K562 (cell line): ENCODE results near the gene ENSA. TPM values are rescaled to one million over a fixed set of nuclear protein-coding genes. Genes with fewer than 3 reads are reported as not detected.

Experiments used
- ARHGAP35 ChIP-seq: fragments of 450-650 bp; IDR thresholded peaks from 2 replicates; pipeline ENCODE4 v1.6.1; 2018; ENCODE audit not compliant: partially characterized antibody
- C11orf30 ChIP-seq: fragments of 450-650 bp; IDR thresholded peaks from 2 replicates; pipeline ENCODE4 v1.6.1; 2016; ENCODE audit warnings: low read depth, mild to moderate bottlenecking
- ELF4 ChIP-seq: fragments of 450-650 bp; formaldehyde crosslinking; IDR thresholded peaks from 2 replicates; pipeline ENCODE4 v1.4.0; 2022; ENCODE audit warnings: missing genetic modification characterization
- ETS2 ChIP-seq: IDR thresholded peaks from 2 replicates; pipeline ENCODE4 v1.6.1; 2016; ENCODE audit warnings: borderline replicate concordance, missing genetic modification characterization, mild to moderate bottlenecking, moderate library complexity, missing compliant biosample characterization; ENCODE audit not compliant: poor library complexity, severe bottlenecking
- EZH2 ChIP-seq: IDR thresholded peaks from 2 replicates; pipeline ENCODE4 v1.6.1; 2012; ENCODE audit warnings: low read depth, mild to moderate bottlenecking, inconsistent platforms, low read length, borderline replicate concordance
- FOXP1 ChIP-seq: sonication (generic); formaldehyde crosslinking; IDR thresholded peaks from 2 replicates; pipeline ENCODE4 v1.8.0; 2022; ENCODE audit warnings: mild to moderate bottlenecking, missing genetic modification reagents
- GATAD2B ChIP-seq: fragments of 450-650 bp; IDR thresholded peaks from 2 replicates; pipeline ENCODE4 v1.6.1; 2017; ENCODE audit warnings: mild to moderate bottlenecking, borderline replicate concordance
- GTF2A2 ChIP-seq: IDR thresholded peaks from 2 replicates; pipeline ENCODE4 v1.6.1; 2016; ENCODE audit warnings: mild to moderate bottlenecking, missing genetic modification characterization, missing compliant biosample characterization
- GTF2F1 ChIP-seq: IDR thresholded peaks from 2 replicates; pipeline ENCODE4 v1.6.1; 2011; ENCODE audit warnings: low read depth, low read length, improper control_type of control experiment
- HIVEP1 ChIP-seq: fragments of 250-450 bp; sonication (Bioruptor Pico); IDR thresholded peaks from 2 replicates; pipeline ENCODE4 v1.4.0; 2020; ENCODE audit warnings: mild to moderate bottlenecking
- JUNB ChIP-seq: fragments of 450-650 bp; formaldehyde crosslinking; conservative IDR thresholded peaks from 2 replicates; pipeline ENCODE4 v1.4.0; 2020; ENCODE audit warnings: mild to moderate bottlenecking
- KLF13 ChIP-seq: fragments of 450-650 bp; IDR thresholded peaks from 2 replicates; pipeline ENCODE4 v1.6.1; 2016; ENCODE audit warnings: missing genetic modification characterization, low read depth, mild to moderate bottlenecking, missing compliant biosample characterization, moderate library complexity, borderline replicate concordance
- MAZ ChIP-seq, 2 experiments: fragments of 450-650 bp in 1 of 2; sonication (generic) in 1 of 2; formaldehyde crosslinking; IDR thresholded peaks in 1 of 2; conservative IDR thresholded peaks in 1 of 2; 2 replicates each; pipeline versions ENCODE4 v1.4.0 to v1.5.0; 2020; ENCODE audit warnings: mild to moderate bottlenecking in 1 of 2, missing genetic modification reagents in 1 of 2
- MIER1 ChIP-seq: fragments of 450-650 bp; IDR thresholded peaks from 2 replicates; pipeline ENCODE4 v1.6.1; 2016; ENCODE audit warnings: antibody characterized with exemption, mild to moderate bottlenecking, low read depth
- NR3C1 ChIP-seq: sonication (generic); formaldehyde crosslinking; IDR thresholded peaks from 2 replicates; pipeline ENCODE4 v1.8.1; 2022; ENCODE audit warnings: missing genetic modification reagents
- SNIP1 ChIP-seq: fragments of 450-650 bp; IDR thresholded peaks from 2 replicates; pipeline ENCODE4 v1.7.1; 2017; ENCODE audit warnings: low read depth, mild to moderate bottlenecking
- ZEB2 ChIP-seq: fragments of 450-650 bp; IDR thresholded peaks from 2 replicates; pipeline ENCODE4 v1.6.1; 2016
- ZNF41 ChIP-seq: fragments of 250-450 bp; sonication (Bioruptor Pico); conservative IDR thresholded peaks from 2 replicates; pipeline ENCODE4 v1.4.0; 2020; ENCODE audit warnings: mild to moderate bottlenecking
- ZNF586 ChIP-seq: fragments of 450-650 bp; formaldehyde crosslinking; conservative IDR thresholded peaks from 2 replicates; pipeline ENCODE4 v1.4.0; 2020; ENCODE audit warnings: mild to moderate bottlenecking, moderate library complexity
- ZNF644 ChIP-seq: fragments of 200-800 bp; sonication (Bioruptor generic); IDR thresholded peaks from 2 replicates; pipeline ENCODE4 v1.6.1; 2016; ENCODE audit warnings: low read depth, missing genetic modification characterization, missing compliant biosample characterization
- ZNF785 ChIP-seq: fragments of 250-450 bp; sonication (Bioruptor Pico); IDR thresholded peaks from 2 replicates; pipeline ENCODE4 v1.4.0; 2020; ENCODE audit warnings: mild to moderate bottlenecking
- polyA plus RNA-seq, 8 experiments: library from polyadenylated mRNA; depleted of rRNA in 4 of 8; stranded (reverse) in 5 of 8; unstranded in 3 of 8; fragments of >200 nt; fragmentation: Nextera tagmentation in 2 of 8; fragmentation: Illumina TruSeq in 1 of 8; extraction: Ambion mirVana in 2 of 8; extraction: Trizol in 1 of 8; gene quantifications; 2 replicates each; pipeline versions ENCODE4 v1.2.1 to v1.2.3, GENCODE V29; 2011 to 2014; ENCODE audit warnings: inconsistent platforms in 1 of 8, missing spikeins in 1 of 8
- total RNA-seq, 7 experiments: library from RNA; depleted of rRNA in 6 of 7; stranded (reverse); fragments of >200 nt in 6 of 7; fragmentation: Illumina TruSeq in 2 of 7; extraction: Trizol in 2 of 7; gene quantifications; 2 replicates each; pipeline versions ENCODE4 v1.2.1 to v1.2.3, GENCODE V29; 2011 to 2021; ENCODE audit warnings: low replicate concordance in 1 of 7
- TF ChIP-seq, protein P1 (sequence below): sonication (generic); formaldehyde crosslinking; IDR thresholded peaks from 2 replicates; pipeline ENCODE4 v1.8.1; 2023; ENCODE audit warnings: mild to moderate bottlenecking, missing genetic modification reagents, moderate library complexity
- TF ChIP-seq, protein P2 (sequence below): sonication (generic); formaldehyde crosslinking; IDR thresholded peaks from 2 replicates; pipeline ENCODE4 v1.8.1; 2023; ENCODE audit warnings: mild to moderate bottlenecking, missing genetic modification reagents
- TF ChIP-seq, protein P3 (sequence below): sonication (generic); formaldehyde crosslinking; IDR thresholded peaks from 2 replicates; pipeline ENCODE4 v1.9.0; 2022; ENCODE audit warnings: mild to moderate bottlenecking, missing genetic modification reagents

ENSA gene
- total and polyA plus RNA-seq, 9 of the 15 experiments (the other 6 are each of a cell fraction or from before 2014, with no cell fraction given): 68.1 to 605 (median 188) TPM

DNA sequence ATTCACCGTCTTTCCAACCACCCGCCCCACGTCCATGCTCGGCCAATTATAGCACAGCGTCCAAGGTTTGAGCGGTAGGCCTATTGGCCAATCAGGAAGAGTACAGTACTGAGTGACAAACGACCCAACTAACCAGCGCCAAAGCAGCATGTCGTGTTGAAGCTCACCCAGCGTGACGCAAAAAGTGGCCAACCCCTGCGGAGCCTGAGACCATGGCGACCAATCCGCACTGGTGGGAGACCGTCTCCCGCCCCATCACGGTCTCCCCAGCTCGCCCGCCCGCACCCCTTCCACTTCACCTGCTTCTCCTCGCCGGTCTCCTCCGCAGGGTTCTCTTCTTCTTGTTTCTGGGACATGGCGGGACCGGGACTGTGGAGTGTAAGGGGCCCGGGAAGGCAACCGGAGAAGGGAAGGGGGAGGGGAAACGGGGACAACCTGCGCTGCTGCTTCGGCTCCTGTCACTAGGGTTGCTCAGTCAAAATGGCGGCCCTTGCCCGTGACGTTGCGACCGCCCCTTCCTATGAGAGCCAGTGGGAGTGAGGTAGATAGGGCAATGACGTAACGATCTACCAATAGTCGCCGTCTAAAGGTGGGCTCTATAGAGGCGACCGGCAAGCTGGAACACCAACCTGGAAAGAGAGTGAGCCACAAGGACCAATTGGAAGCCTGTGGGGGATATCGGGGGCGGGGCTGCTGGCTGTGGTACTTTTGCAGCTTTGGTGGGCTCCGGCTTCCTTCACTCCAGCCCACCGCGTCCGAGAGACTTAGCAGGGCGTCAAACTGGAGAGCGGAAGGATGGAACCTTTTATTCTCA is at the start of gene ENSA (continued):
- TF ChIP-seq ZNF586 (CRISPR knock-in tag) (no peak), FOXP1 (CRISPR knock-in tag) (no peak), EZH2 (no peak), KLF13 (tag) (0 out of 2 replicates have a peak, but pooled peaks have one; percentile 41), NR3C1 (CRISPR knock-in tag) (no peak), ZEB2 (no peak), C11orf30 (0 out of 2 replicates have a peak, but pooled peaks have one; percentile 45), MAZ (CRISPR knock-in tag; conservative IDR thresholded peaks at IDR 0.05 in 1 of 2, IDR thresholded peaks at IDR 0.05 in 1 of 2) (peak; percentile 56 to 74; a peak in 3 of 4 replicates), ETS2 (no peak), JUNB (CRISPR knock-in tag) (peak; percentile 39; the same call in 1 of the 2 replicates), GTF2F1 (no peak), ZNF785 (CRISPR knock-in tag) (no peak), ELF4 (CRISPR knock-in tag) (no peak; the same call in 1 of the 2 replicates), HIVEP1 (no peak), ZNF41 (CRISPR knock-in tag) (no peak), ARHGAP35 (no peak), ZNF644 (tag) (no peak), SNIP1 (no peak), GATAD2B (no peak), MIER1 (0 out of 2 replicates have a peak, but pooled peaks have one; percentile 6), GTF2A2 (tag) (no peak)
- TF ChIP-seq, protein P1, sequence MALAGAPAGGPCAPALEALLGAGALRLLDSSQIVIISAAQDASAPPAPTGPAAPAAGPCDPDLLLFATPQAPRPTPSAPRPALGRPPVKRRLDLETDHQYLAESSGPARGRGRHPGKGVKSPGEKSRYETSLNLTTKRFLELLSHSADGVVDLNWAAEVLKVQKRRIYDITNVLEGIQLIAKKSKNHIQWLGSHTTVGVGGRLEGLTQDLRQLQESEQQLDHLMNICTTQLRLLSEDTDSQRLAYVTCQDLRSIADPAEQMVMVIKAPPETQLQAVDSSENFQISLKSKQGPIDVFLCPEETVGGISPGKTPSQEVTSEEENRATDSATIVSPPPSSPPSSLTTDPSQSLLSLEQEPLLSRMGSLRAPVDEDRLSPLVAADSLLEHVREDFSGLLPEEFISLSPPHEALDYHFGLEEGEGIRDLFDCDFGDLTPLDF: 0 out of 2 replicates have a peak, but pooled peaks have one; percentile 56
- TF ChIP-seq, protein P2, sequence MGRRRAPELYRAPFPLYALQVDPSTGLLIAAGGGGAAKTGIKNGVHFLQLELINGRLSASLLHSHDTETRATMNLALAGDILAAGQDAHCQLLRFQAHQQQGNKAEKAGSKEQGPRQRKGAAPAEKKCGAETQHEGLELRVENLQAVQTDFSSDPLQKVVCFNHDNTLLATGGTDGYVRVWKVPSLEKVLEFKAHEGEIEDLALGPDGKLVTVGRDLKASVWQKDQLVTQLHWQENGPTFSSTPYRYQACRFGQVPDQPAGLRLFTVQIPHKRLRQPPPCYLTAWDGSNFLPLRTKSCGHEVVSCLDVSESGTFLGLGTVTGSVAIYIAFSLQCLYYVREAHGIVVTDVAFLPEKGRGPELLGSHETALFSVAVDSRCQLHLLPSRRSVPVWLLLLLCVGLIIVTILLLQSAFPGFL (CRISPR knock-in tag): no peak; the same call in 1 of the 2 replicates
- TF ChIP-seq, protein P3, sequence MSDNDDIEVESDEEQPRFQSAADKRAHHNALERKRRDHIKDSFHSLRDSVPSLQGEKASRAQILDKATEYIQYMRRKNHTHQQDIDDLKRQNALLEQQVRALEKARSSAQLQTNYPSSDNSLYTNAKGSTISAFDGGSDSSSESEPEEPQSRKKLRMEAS: peak; percentile 51
